Memory B cell (primary cell): ENCODE data around the gene FCN3.

Experiments used
- ATAC-seq: fragments of 150-1000 bp; cut with Tn5 transposase; 2 replicates; pipeline ENCODE4 v1.10.0; 2021; ENCODE audit warnings: low read depth, mild to moderate bottlenecking, moderate library complexity
- DNase-seq, 2 donors: peaks; one replicate each; pipeline ENCODE4 v3.0.0; 2022; ENCODE audit warnings: low spot score in 2 of 2
- H3K27ac Mint-ChIP-seq: one replicate; pipeline ENCODE4 v1.8.0; 2022; ENCODE audit warnings: mild to moderate bottlenecking, moderate library complexity, mixed read lengths
- H3K27me3 Mint-ChIP-seq: one replicate; pipeline ENCODE4 v1.8.0; 2022; ENCODE audit warnings: mixed read lengths
- H3K36me3 Mint-ChIP-seq: one replicate; pipeline ENCODE4 v1.8.0; 2022; ENCODE audit warnings: mild to moderate bottlenecking, mixed read lengths
- H3K4me1 Mint-ChIP-seq: one replicate; pipeline ENCODE4 v1.8.0; 2022; ENCODE audit warnings: mixed read lengths
- H3K4me3 Mint-ChIP-seq: one replicate; pipeline ENCODE4 v1.8.0; 2022; ENCODE audit warnings: mild to moderate bottlenecking, moderate library complexity, mixed read lengths
- H3K9me3 Mint-ChIP-seq: one replicate; pipeline ENCODE4 v1.8.0; 2022; ENCODE audit warnings: mixed read lengths

The FCN3 gene

GRCh38 chr1:27341525-27342252, 32.9 kb downstream of the FCN3 start, which contains the start of gene SYTL1:
Gene SYTL1, plus strand, starts transcription at chr1:27342022. Its CDS starts 3,313 bp downstream, at chr1:27345335.
- peaks cover 6% of the 10 kb centered on the region for H3K36me3 Mint-ChIP-seq
- peak; percentile 86 for ATAC-seq
- H3K9me3 Mint-ChIP-seq, result peaks cover 2% of the 10 kb centered on the region
- H3K27ac Mint-ChIP-seq, result peak within 1 kb of the TSS; percentile 88
- no peaks in the 10 kb centered on the region for H3K27me3 Mint-ChIP-seq
- peaks cover 36% of the 10 kb centered on the region for H3K4me1 Mint-ChIP-seq
- peak within 1 kb of the TSS; percentile 94 for H3K4me3 Mint-ChIP-seq
- peak; percentile 71 to 79 for DNase-seq

GRCh38 chr1:27339213-27339612, 35.4 kb downstream of the FCN3 start:
- Mint-ChIP-seq H3K4me3 (peak overlapping the region; percentile 9), H3K27ac (peak overlapping the region; percentile 71), H3K36me3 (peaks cover 9% of the 10 kb centered on the region), H3K9me3 (peaks cover 2% of the 10 kb centered on the region), H3K27me3 (no peaks in the 10 kb centered on the region), H3K4me1 (peaks cover 28% of the 10 kb centered on the region)
- DNase-seq (no peak), ATAC-seq (no peak)

- Mint-ChIP-seq H3K4me3 (no peak overlapping the region), H3K27me3 (no peaks in the 10 kb centered on the region), H3K4me1 (peaks cover 28% of the 10 kb centered on the region), H3K9me3 (peaks cover 2% of the 10 kb centered on the region), H3K27ac (peak overlapping the region; percentile 71), H3K36me3 (peaks cover 9% of the 10 kb centered on the region)
- ATAC-seq (no peak), DNase-seq (no peak)
These were observed 35.9 kb downstream of the FCN3 start for GRCh38 chr1:27338751-27339150.

- Mint-ChIP-seq H3K36me3 (peaks cover 9% of the 10 kb centered on the region), H3K27me3 (no peaks in the 10 kb centered on the region), H3K27ac (no peak overlapping the region), H3K9me3 (peaks cover 2% of the 10 kb centered on the region), H3K4me1 (peaks cover 27% of the 10 kb centered on the region), H3K4me3 (no peak overlapping the region)
- ATAC-seq, result no peak
- DNase-seq, result no peak
These were observed 37.9 kb downstream of the FCN3 start for GRCh38 chr1:27336756-27337155.

GRCh38 chr1:27335506-27336422, 38.9 kb downstream of the FCN3 start:
- no peak overlapping the region for H3K4me3 Mint-ChIP-seq
- H3K27me3 Mint-ChIP-seq, result no peaks in the 10 kb centered on the region
- DNase-seq, result no peak
- H3K4me1 Mint-ChIP-seq, result peaks cover 21% of the 10 kb centered on the region
- peaks cover 2% of the 10 kb centered on the region for H3K9me3 Mint-ChIP-seq
- peaks cover 10% of the 10 kb centered on the region for H3K36me3 Mint-ChIP-seq
- ATAC-seq, result no peak
- no peak overlapping the region for H3K27ac Mint-ChIP-seq

- peaks cover 20% of the 10 kb centered on the region for H3K4me1 Mint-ChIP-seq
- no peaks in the 10 kb centered on the region for H3K9me3 Mint-ChIP-seq
- ATAC-seq, result no peak
- H3K27me3 Mint-ChIP-seq, result no peaks in the 10 kb centered on the region
- H3K4me3 Mint-ChIP-seq, result no peak overlapping the region
- H3K27ac Mint-ChIP-seq, result no peak overlapping the region
- H3K36me3 Mint-ChIP-seq, result peaks cover 12% of the 10 kb centered on the region
- DNase-seq, result no peak
These were observed 40.8 kb downstream of the FCN3 start for GRCh38 chr1:27333717-27334279.

GRCh38 chr1:27332536-27333281, 41.9 kb downstream of the FCN3 start:
- Mint-ChIP-seq H3K4me1 (peaks cover 26% of the 10 kb centered on the region), H3K9me3 (no peaks in the 10 kb centered on the region), H3K27me3 (no peaks in the 10 kb centered on the region), H3K4me3 (no peak overlapping the region), H3K36me3 (peaks cover 16% of the 10 kb centered on the region), H3K27ac (no peak overlapping the region)
- peak; percentile 88 for ATAC-seq
- peak; percentile 59 to 60 for DNase-seq

GRCh38 chr1:27331922-27332321, 42.7 kb downstream of the FCN3 start:
- Mint-ChIP-seq H3K9me3 (no peaks in the 10 kb centered on the region), H3K27ac (no peak overlapping the region), H3K27me3 (no peaks in the 10 kb centered on the region), H3K36me3 (peaks cover 15% of the 10 kb centered on the region), H3K4me3 (no peak overlapping the region), H3K4me1 (peaks cover 27% of the 10 kb centered on the region)
- ATAC-seq (no peak), DNase-seq (no peak)

GRCh38 chr1:27331426-27331825, 43.2 kb downstream of the FCN3 start:
- Mint-ChIP-seq H3K9me3 (no peaks in the 10 kb centered on the region), H3K27ac (no peak overlapping the region), H3K4me3 (no peak overlapping the region), H3K27me3 (no peaks in the 10 kb centered on the region), H3K36me3 (peaks cover 11% of the 10 kb centered on the region), H3K4me1 (peaks cover 29% of the 10 kb centered on the region)
- DNase-seq (no peak), ATAC-seq (no peak)

- no peak overlapping the region for H3K27ac Mint-ChIP-seq
- no peak for DNase-seq
- ATAC-seq, result no peak
- H3K36me3 Mint-ChIP-seq, result peaks cover 9% of the 10 kb centered on the region
- H3K27me3 Mint-ChIP-seq, result no peaks in the 10 kb centered on the region
- no peaks in the 10 kb centered on the region for H3K9me3 Mint-ChIP-seq
- peaks cover 32% of the 10 kb centered on the region for H3K4me1 Mint-ChIP-seq
- no peak overlapping the region for H3K4me3 Mint-ChIP-seq
These were observed 43.8 kb downstream of the FCN3 start for GRCh38 chr1:27330786-27331185.

GRCh38 chr1:27327964-27328363, 46.7 kb downstream of the FCN3 start:
- ATAC-seq, result no peak
- peaks cover 44% of the 10 kb centered on the region for H3K4me1 Mint-ChIP-seq
- peaks cover 20% of the 10 kb centered on the region for H3K36me3 Mint-ChIP-seq
- H3K27me3 Mint-ChIP-seq, result no peaks in the 10 kb centered on the region
- H3K27ac Mint-ChIP-seq, result peak overlapping the region; percentile 4
- no peak overlapping the region for H3K4me3 Mint-ChIP-seq
- no peaks in the 10 kb centered on the region for H3K9me3 Mint-ChIP-seq
- no peak for DNase-seq

GRCh38 chr1:27325286-27325685, 49.3 kb downstream of the FCN3 start:
- Mint-ChIP-seq H3K9me3 (no peaks in the 10 kb centered on the region), H3K36me3 (peaks cover 18% of the 10 kb centered on the region), H3K4me1 (peaks cover 36% of the 10 kb centered on the region), H3K4me3 (no peak overlapping the region), H3K27me3 (peaks cover 2% of the 10 kb centered on the region), H3K27ac (no peak overlapping the region)
- no peak for DNase-seq
- no peak for ATAC-seq

GRCh38 chr1:27322569-27323240, 51.9 kb downstream of the FCN3 start:
- Mint-ChIP-seq H3K36me3 (peaks cover 12% of the 10 kb centered on the region), H3K4me3 (peak overlapping the region; percentile 99), H3K4me1 (peaks cover 26% of the 10 kb centered on the region), H3K27me3 (peaks cover 10% of the 10 kb centered on the region), H3K27ac (peak overlapping the region; percentile 96), H3K9me3 (no peaks in the 10 kb centered on the region)
- DNase-seq (no peak), ATAC-seq (no peak)
